Right atrium auricular region (tissue), 2 donors: ENCODE results near the gene SRRM3. TPM values are rescaled to one million over a fixed set of nuclear protein-coding genes. Genes with fewer than 3 reads are reported as not detected.

Source experiments
- DNase-seq: peaks from one replicate; pipeline ENCODE4 v3.0.0-alpha.2; 2019; ENCODE audit warnings: low spot score
- H3K27ac ChIP-seq, 2 donors: fragments of 200-600 bp; sonication (generic); 1 replicate in 1 of 2; 2 replicates in 1 of 2; pipeline ENCODE4 v1.5.1; 2016 to 2019
- H3K27me3 ChIP-seq, 2 donors: fragments of 200-600 bp; sonication (generic); one replicate each; pipeline versions ENCODE4 v1.5.1 to v1.6.0; 2017 to 2019
- H3K36me3 ChIP-seq: fragments of 200-600 bp; sonication (generic); one replicate; pipeline ENCODE4 v1.5.1; 2016
- H3K4me1 ChIP-seq, 2 donors: fragments of 200-600 bp; sonication (generic); one replicate each; pipeline versions ENCODE4 v1.5.1 to v1.6.0; 2017 to 2019
- H3K4me3 ChIP-seq, 2 donors: fragments of 200-600 bp; sonication (generic); 1 replicate in 1 of 2; 2 replicates in 1 of 2; pipeline ENCODE4 v1.5.1; 2017 to 2019; ENCODE audit warnings: mild to moderate bottlenecking in 1 of 2, moderate library complexity in 1 of 2
- H3K9me3 ChIP-seq, 2 donors: fragments of 200-600 bp; sonication (generic); one replicate each; pipeline ENCODE4 v1.5.1; 2019
- CTCF ChIP-seq, 2 donors: fragments of 200-600 bp; sonication (generic); IDR thresholded peaks; one replicate each; pipeline ENCODE4 v1.5.1; 2019; ENCODE audit warnings: antibody characterized with exemption in 2 of 2
- total RNA-seq, 2 donors: library from RNA; depleted of rRNA; stranded (reverse); fragments of >200 nt; gene quantifications; one replicate each; pipeline ENCODE4 v1.1.0, GENCODE V29; 2016

Gene SRRM3
- total RNA-seq, 2 donors from 2014 or later, result 17.5 to 27.1 TPM

- Histone ChIP-seq H3K36me3 (no peaks in the 10 kb centered on the region), H3K4me1 (no peaks in the 10 kb centered on the region), H3K27me3 (no peaks in the 10 kb centered on the region), H3K27ac (no peak overlapping the region), H3K9me3 (peaks cover 0 to 6% of the 10 kb centered on the region in 2 donors), H3K4me3 (no peak overlapping the region)
- DNase-seq, result no peak
- no peak for TF ChIP-seq CTCF (IDR thresholded peaks at IDR 0.05)
Measured at GRCh38 chr7:76191783-76192240, 9.9 kb upstream of the SRRM3 start.

GRCh38 chr7:76193466-76193865 lies 8.2 kb upstream of the SRRM3 start:
- no peak overlapping the region for H3K27ac ChIP-seq
- no peaks in the 10 kb centered on the region for H3K4me1 ChIP-seq
- no peak overlapping the region for H3K4me3 ChIP-seq
- DNase-seq, result no peak
- H3K9me3 ChIP-seq, result peaks cover 0 to 6% of the 10 kb centered on the region in 2 donors
- H3K36me3 ChIP-seq, result no peaks in the 10 kb centered on the region
- no peaks in the 10 kb centered on the region for H3K27me3 ChIP-seq
- no peak for TF ChIP-seq CTCF (IDR thresholded peaks at IDR 0.05)

- Histone ChIP-seq H3K27me3 (no peaks in the 10 kb centered on the region), H3K9me3 (peaks cover 0 to 6% of the 10 kb centered on the region in 2 donors), H3K27ac (no peak overlapping the region), H3K36me3 (no peaks in the 10 kb centered on the region), H3K4me3 (no peak overlapping the region), H3K4me1 (no peaks in the 10 kb centered on the region)
- no peak for DNase-seq
- no peak for TF ChIP-seq CTCF (IDR thresholded peaks at IDR 0.05)
Measured at GRCh38 chr7:76193883-76194282, 7.8 kb upstream of the SRRM3 start.

GRCh38 chr7:76196786-76197185 lies 4.9 kb upstream of the SRRM3 start:
- no peak for DNase-seq
- Histone ChIP-seq H3K27me3 (no peaks in the 10 kb centered on the region), H3K36me3 (no peaks in the 10 kb centered on the region), H3K4me1 (peaks cover 0 to 6% of the 10 kb centered on the region in 2 donors), H3K27ac (no peak overlapping the region), H3K9me3 (peaks cover 0 to 2% of the 10 kb centered on the region in 2 donors), H3K4me3 (no peak overlapping the region)
- no peak for TF ChIP-seq CTCF (IDR thresholded peaks at IDR 0.05)

GRCh38 chr7:76198202-76198601 lies 3.5 kb upstream of the SRRM3 start:
- Histone ChIP-seq H3K4me1 (peaks cover 0 to 9% of the 10 kb centered on the region in 2 donors), H3K4me3 (no peak overlapping the region), H3K9me3 (no peaks in the 10 kb centered on the region), H3K36me3 (no peaks in the 10 kb centered on the region), H3K27ac (no peak overlapping the region), H3K27me3 (no peaks in the 10 kb centered on the region)
- TF ChIP-seq CTCF (IDR thresholded peaks at IDR 0.05), result no peak
- no peak for DNase-seq

- H3K4me3 ChIP-seq, result no peak overlapping the region
- TF ChIP-seq CTCF (IDR thresholded peaks at IDR 0.05), result no peak
- no peak overlapping the region for H3K27ac ChIP-seq
- no peaks in the 10 kb centered on the region for H3K9me3 ChIP-seq
- H3K27me3 ChIP-seq, result no peaks in the 10 kb centered on the region
- no peaks in the 10 kb centered on the region for H3K36me3 ChIP-seq
- H3K4me1 ChIP-seq, result peaks cover 0 to 9% of the 10 kb centered on the region in 2 donors
- no peak for DNase-seq
Measured at GRCh38 chr7:76202666-76203030, 952 bp downstream of the SRRM3 start.
